H9 (cell line): ENCODE results near the gene CWC22. TPM values are rescaled to one million over a fixed set of nuclear protein-coding genes. Genes with fewer than 3 reads are reported as not detected.

Source experiments
- DNase-seq: peaks from one replicate; pipeline ENCODE4 v3.0.0-alpha.2; 2017
- H2AFZ ChIP-seq: one replicate; pipeline ENCODE4 v1.6.1; 2013; ENCODE audit warnings: mild to moderate bottlenecking, low read length, control low read depth, moderate library complexity
- H2AK5ac ChIP-seq: 2 replicates; pipeline ENCODE4 v1.6.1; 2013; ENCODE audit warnings: low read length, control low read depth, mixed read lengths; ENCODE audit not compliant: insufficient read length
- H2BK120ac ChIP-seq: one replicate; pipeline ENCODE4 v1.6.1; 2013; ENCODE audit warnings: low read depth, mild to moderate bottlenecking, low read length, control low read depth, inconsistent platforms; ENCODE audit not compliant: poor library complexity, severe bottlenecking
- H2BK12ac ChIP-seq: 2 replicates; pipeline ENCODE4 v1.6.1; 2013; ENCODE audit warnings: low read length, control low read depth, mixed read lengths, low read depth; ENCODE audit not compliant: insufficient read length
- H2BK15ac ChIP-seq: 2 replicates; pipeline ENCODE4 v1.6.1; 2013; ENCODE audit warnings: low read depth, low read length, control low read depth
- H2BK20ac ChIP-seq: one replicate; pipeline ENCODE4 v1.6.1; 2013; ENCODE audit warnings: low read depth, mild to moderate bottlenecking, low read length, control low read depth, inconsistent platforms; ENCODE audit not compliant: poor library complexity, severe bottlenecking
- H2BK5ac ChIP-seq: 2 replicates; pipeline ENCODE4 v1.6.1; 2013; ENCODE audit warnings: low read length, control low read depth, mixed read lengths; ENCODE audit not compliant: insufficient read length
- H3K14ac ChIP-seq: 2 replicates; pipeline ENCODE4 v1.6.1; 2013; ENCODE audit warnings: low read length, control low read depth; ENCODE audit not compliant: insufficient read depth
- H3K18ac ChIP-seq: 2 replicates; pipeline ENCODE4 v1.6.1; 2013; ENCODE audit warnings: low read depth, mild to moderate bottlenecking, mixed read lengths, low read length, control low read depth; ENCODE audit not compliant: insufficient read length
- H3K23ac ChIP-seq: 2 replicates; pipeline ENCODE4 v1.6.1; 2013; ENCODE audit warnings: low read length, control low read depth, mixed read lengths, low read depth; ENCODE audit not compliant: insufficient read length
- H3K23me2 ChIP-seq: 2 replicates; pipeline ENCODE4 v1.6.1; 2013; ENCODE audit warnings: low read depth, mild to moderate bottlenecking, mixed read lengths, low read length, control low read depth; ENCODE audit not compliant: insufficient read length, poor library complexity, severe bottlenecking
- H3K27ac ChIP-seq: 2 replicates; pipeline ENCODE4 v1.5.1; 2013; ENCODE audit warnings: low read length, control low read depth, mixed read lengths, low read depth; ENCODE audit not compliant: insufficient read length
- H3K27me3 ChIP-seq: 2 replicates; pipeline ENCODE4 v1.6.1; 2013; ENCODE audit warnings: low read length, control low read depth, inconsistent platforms; ENCODE audit not compliant: insufficient read depth
- H3K4ac ChIP-seq: 2 replicates; pipeline ENCODE4 v1.6.1; 2013; ENCODE audit warnings: low read depth, mild to moderate bottlenecking, control low read depth, inconsistent platforms, low read length, moderate library complexity
- H3K4me1 ChIP-seq: 2 replicates; pipeline ENCODE4 v1.6.1; 2013; ENCODE audit warnings: low read length, control low read depth, inconsistent platforms; ENCODE audit not compliant: insufficient read depth
- H3K4me2 ChIP-seq: 2 replicates; pipeline ENCODE4 v1.6.1; 2013; ENCODE audit warnings: low read length, control low read depth, mixed read lengths; ENCODE audit not compliant: insufficient read length, insufficient read depth
- H3K56ac ChIP-seq: 2 replicates; pipeline ENCODE4 v1.6.1; 2013; ENCODE audit warnings: low read depth, mild to moderate bottlenecking, mixed read lengths, low read length, control low read depth; ENCODE audit not compliant: insufficient read length
- H3K79me1 ChIP-seq: 2 replicates; pipeline ENCODE4 v1.6.1; 2013; ENCODE audit warnings: low read depth, mild to moderate bottlenecking, moderate library complexity, low read length, control low read depth, inconsistent platforms; ENCODE audit not compliant: insufficient read depth, poor library complexity, severe bottlenecking
- H3K79me2 ChIP-seq: 2 replicates; pipeline ENCODE4 v1.6.1; 2013; ENCODE audit warnings: low read length, control low read depth, inconsistent platforms; ENCODE audit not compliant: insufficient read depth
- H3K9ac ChIP-seq: 2 replicates; pipeline ENCODE4 v1.6.1; 2013; ENCODE audit warnings: low read length, control low read depth, mixed read lengths; ENCODE audit not compliant: insufficient read length; ENCODE audit errors: extremely low read depth
- H3K9me3 ChIP-seq: one replicate; pipeline ENCODE4 v1.6.1; 2013; ENCODE audit warnings: low read depth, low read length, inconsistent platforms; ENCODE audit not compliant: control insufficient read depth
- H3T11ph ChIP-seq: one replicate; pipeline ENCODE4 v1.6.1; 2013; ENCODE audit warnings: mild to moderate bottlenecking, low read length, control low read depth, inconsistent platforms
- H4K20me1 ChIP-seq: one replicate; pipeline ENCODE4 v1.6.1; 2013; ENCODE audit not compliant: control insufficient read depth, insufficient read length, insufficient read depth
- H4K5ac ChIP-seq: 2 replicates; pipeline ENCODE4 v1.6.1; 2013; ENCODE audit warnings: low read depth, mild to moderate bottlenecking, mixed read lengths, low read length, control low read depth; ENCODE audit not compliant: insufficient read length
- H4K8ac ChIP-seq: replicated peaks from 2 replicates; pipeline ENCODE4 v1.6.1; 2013; ENCODE audit warnings: low read length, control low read depth, mixed read lengths, low read depth; ENCODE audit not compliant: insufficient read length
- H4K91ac ChIP-seq: 2 replicates; pipeline ENCODE4 v1.6.1; 2013; ENCODE audit warnings: low read depth, mild to moderate bottlenecking, moderate library complexity, mixed read lengths, low read length, control low read depth; ENCODE audit not compliant: insufficient read length
- H3K27ac Mint-ChIP-seq, 3 experiments: 2 replicates in 2 of 3; 3 replicates in 1 of 3; pipeline ENCODE4 v1.8.0; 2020 to 2021; ENCODE audit warnings: mixed read lengths in 3 of 3, mild to moderate bottlenecking in 1 of 3, moderate library complexity in 1 of 3
- H3K27me3 Mint-ChIP-seq: 2 replicates; pipeline ENCODE4 v1.8.0; 2021; ENCODE audit warnings: low read depth, mild to moderate bottlenecking, moderate library complexity, mixed read lengths
- H3K36me3 Mint-ChIP-seq, 3 experiments: 2 replicates in 2 of 3; 3 replicates in 1 of 3; pipeline ENCODE4 v1.8.0; 2020 to 2021; ENCODE audit warnings: low read depth in 3 of 3, mixed read lengths in 3 of 3; ENCODE audit not compliant: insufficient read depth in 1 of 3
- H3K4me1 Mint-ChIP-seq, 2 experiments: 2 replicates each; pipeline ENCODE4 v1.8.0; 2020; ENCODE audit warnings: mixed read lengths in 2 of 2
- H3K4me3 Mint-ChIP-seq, 2 experiments: 2 replicates in 1 of 2; 3 replicates in 1 of 2; pipeline ENCODE4 v1.8.0; 2020 to 2021; ENCODE audit warnings: mild to moderate bottlenecking in 2 of 2, mixed read lengths in 2 of 2, moderate library complexity in 1 of 2
- H3K9me3 Mint-ChIP-seq, 2 experiments: 2 replicates in 1 of 2; 3 replicates in 1 of 2; pipeline ENCODE4 v1.8.0; 2020; ENCODE audit warnings: mild to moderate bottlenecking in 2 of 2, mixed read lengths in 2 of 2, moderate library complexity in 1 of 2
- CTCF ChIP-seq: fragments of 200-600 bp; sonication (generic); conservative IDR thresholded peaks from 3 replicates; pipeline ENCODE4 v1.8.0; 2021; ENCODE audit warnings: antibody characterized with exemption, mild to moderate bottlenecking
- WGBS: extraction: QIAGEN DNeasy Blood & Tissue Kit; methylation state at CpG from one replicate; pipeline ENCODE4 v1.1.7; 2013; ENCODE audit warnings: missing lambda C conversion rate, low lambda C conversion rate, mixed read lengths; ENCODE audit not compliant: insufficient read length; ENCODE audit errors: extremely low coverage; 5-methylcytosine and 5-hydroxymethylcytosine counted together
- total RNA-seq: library from RNA; stranded (reverse); gene quantifications from 2 replicates; pipeline ENCODE4 v1.2.1, GENCODE V29; 2021

CWC22 gene
- total RNA-seq, 1 experiment from 2014 or later, result 43.4 TPM

GRCh38 chr2:180016937-180017336 lies 9.8 kb upstream of the CWC22 start:
- H2BK5ac ChIP-seq, result no peak overlapping the region
- H3K27me3 ChIP-seq, result no peaks in the 10 kb centered on the region
- H3K4me1 ChIP-seq, result no peaks in the 10 kb centered on the region
- H3K27ac ChIP-seq, result no peak overlapping the region
- no peak overlapping the region for H3K27ac Mint-ChIP-seq
- no peak overlapping the region for H3K4me3 Mint-ChIP-seq
- H3K4ac ChIP-seq, result no peak overlapping the region
- no peaks in the 10 kb centered on the region for H3K27me3 Mint-ChIP-seq
- H2BK20ac ChIP-seq, result no peak overlapping the region
- H3K14ac ChIP-seq, result no peak overlapping the region
- H3K9me3 ChIP-seq, result no peaks in the 10 kb centered on the region
- H3T11ph ChIP-seq, result no peak overlapping the region
- no CpG with 5 or more reads among the region's 2 CpGs for WGBS
- H4K20me1 ChIP-seq, result no peaks in the 10 kb centered on the region
- H3K79me2 ChIP-seq, result no peaks in the 10 kb centered on the region
- H4K8ac ChIP-seq, result no peak overlapping the region
- H3K9ac ChIP-seq, result no peak overlapping the region
- no peaks in the 10 kb centered on the region for H3K79me1 ChIP-seq
- H2AFZ ChIP-seq, result no peak overlapping the region
- no peak overlapping the region for H3K23ac ChIP-seq
- no peak for DNase-seq
- peaks cover 2 to 4% of the 10 kb centered on the region in 2 experiments; a peak in 2 of 5 replicates for H3K9me3 Mint-ChIP-seq
- H2BK15ac ChIP-seq, result no peak overlapping the region
- no peak overlapping the region for H4K91ac ChIP-seq
- peaks cover 0 to 2% of the 10 kb centered on the region in 2 experiments; a peak in 1 of 4 replicates for H3K4me1 Mint-ChIP-seq
- no peak overlapping the region for H3K18ac ChIP-seq
- H3K56ac ChIP-seq, result no peak overlapping the region
- no peak overlapping the region for H4K5ac ChIP-seq
- H3K23me2 ChIP-seq, result no peaks in the 10 kb centered on the region
- peaks cover 0 to 4% (median 0%) of the 10 kb centered on the region in 3 experiments; a peak in 3 of 7 replicates for H3K36me3 Mint-ChIP-seq
- H2AK5ac ChIP-seq, result no peak overlapping the region
- no peak for TF ChIP-seq CTCF
- no peak overlapping the region for H2BK120ac ChIP-seq
- H3K4me2 ChIP-seq, result no peak overlapping the region
- H2BK12ac ChIP-seq, result no peak overlapping the region
